Right lobe of liver (tissue), 6 donors: ENCODE results near the gene METTL6. TPM values are rescaled to one million over a fixed set of nuclear protein-coding genes. Genes with fewer than 3 reads are reported as not detected.
A peak's percentile ranks its signal among the peaks of the same experiment; 100 is the strongest.
"Not testable (repeated sequence)": the region's sequence is repeated elsewhere in the genome, so short reads cannot be mapped to it uniquely, and the experiment has no call there.

Experiments used
- ATAC-seq, 4 donors: fragments of 200-7000 bp; cut with Tn5 transposase; one replicate each; pipeline ENCODE4 v1.9.1; 2020; ENCODE audit warnings: mild to moderate bottlenecking in 4 of 4, moderate library complexity in 4 of 4
- DNase-seq, 3 donors: peaks; one replicate each; pipeline ENCODE4 v3.0.0-alpha.2; 2020
- H3K27ac ChIP-seq, 3 donors: fragments of 200-600 bp; one replicate each; pipeline ENCODE4 v1.8.0; 2022
- H3K27me3 ChIP-seq, 2 donors: fragments of 200-600 bp; one replicate each; pipeline ENCODE4 v1.8.0; 2022
- H3K36me3 ChIP-seq, 4 donors: fragments of 200-600 bp; sonication (generic) in 1 of 4; one replicate each; pipeline versions ENCODE4 v1.5.1 to v1.8.0; 2017 to 2022; ENCODE audit warnings: control low read depth in 1 of 4
- H3K4me1 ChIP-seq, 4 donors: fragments of 200-600 bp; sonication (generic) in 1 of 4; one replicate each; pipeline versions ENCODE4 v1.5.1 to v1.8.0; 2017 to 2022; ENCODE audit warnings: control low read depth in 1 of 4
- H3K4me3 ChIP-seq, 3 donors: fragments of 200-600 bp; one replicate each; pipeline ENCODE4 v1.8.0; 2022
- H3K9me3 ChIP-seq, 4 donors: fragments of 200-600 bp; sonication (generic) in 1 of 4; one replicate each; pipeline versions ENCODE4 v1.5.1 to v1.8.0; 2017 to 2022; ENCODE audit warnings: control low read depth in 1 of 4
- CTCF ChIP-seq, 4 donors: fragments of 200-600 bp in 3 of 4; fragments of 450-650 bp in 1 of 4; IDR thresholded peaks; one replicate each; pipeline versions ENCODE4 v1.5.1 to v1.8.0; 2016 to 2022; ENCODE audit warnings: antibody characterized with exemption in 4 of 4, mild to moderate bottlenecking in 2 of 4
- POLR2A ChIP-seq: fragments of 450-650 bp; IDR thresholded peaks from one replicate; pipeline ENCODE4 v1.6.1; 2017; ENCODE audit warnings: antibody characterized with exemption, mild to moderate bottlenecking
- WGBS: methylation state at CpG from one replicate; pipeline ENCODE4 v1.1.6; 2018; ENCODE audit warnings: low coverage, low lambda C conversion rate; ENCODE audit not compliant: insufficient coverage; ENCODE audit errors: missing lambda C conversion rate; 5-methylcytosine and 5-hydroxymethylcytosine counted together
- intact Hi-C, 2 donors: fragments of 100-400 bp; cut with DNase I; formaldehyde crosslinking; loops; one replicate each; pipeline versions ENCODE4 v1.11.2 to v1.14.1; 2022
- small RNA-seq, 2 experiments: library from RNA; depleted of rRNA; stranded (forward); fragments of <200 nt; gene quantifications; one replicate each; pipeline ENCODE3, GENCODE V24; 2016
- total RNA-seq, 6 experiments: library from RNA; depleted of rRNA in 2 of 6; stranded (reverse); fragments of >200 nt in 2 of 6; fragmentation: NEBNext Ultra II Directional in 3 of 6; extraction: Animal tissue kit (Norgen Biotek cat#: 25700) in 3 of 6; gene quantifications; one replicate each; pipeline versions ENCODE4 v1.1.0 to v1.2.4, GENCODE V29; 2016 to 2023
- donor health status: DM: no; HTN: yes; CAD: no.
- donor health status: DM: no; HTN: no; CAD: no.
- donor health status: DM: no; HTN: no; CAD: no.
- donor health status: DM: no; HTN: yes; CAD: no.
- donor health status: DM: no; HTN: yes; CAD: no.

METTL6 gene
- total RNA-seq, 6 experiments from 2014 or later, result 5.3 to 7.5 (median 6.2) TPM

GRCh38 chr3:15367059-15367458 is 60.3 kb downstream of the METTL6 start:
- no peak for TF ChIP-seq POLR2A
- no peak for TF ChIP-seq CTCF (IDR thresholded peaks at IDR 0.05)
- Histone ChIP-seq H3K4me3 (no peak overlapping the region), H3K9me3 (no peaks in the 10 kb centered on the region), H3K4me1 (peaks cover 0 to 10% (median 0%) of the 10 kb centered on the region in 4 donors), H3K27me3 (no peaks in the 10 kb centered on the region), H3K36me3 (no peaks in the 10 kb centered on the region), H3K27ac (no peak overlapping the region)
- ATAC-seq (no peak), DNase-seq (no peak)
- intact Hi-C loops, result no loop called here
- 55% methylated on average over 1 of the region's 1 CpG for WGBS

GRCh38 chr3:15364078-15364477 is 63.3 kb downstream of the METTL6 start:
- DNase-seq, result peak; percentile 59 to 83 (median 74)
- H3K27ac ChIP-seq, H3K4me1 ChIP-seq, H3K4me3 ChIP-seq, H3K36me3 ChIP-seq, intact Hi-C loops, H3K27me3 ChIP-seq, H3K9me3 ChIP-seq: not testable (repeated sequence)
- WGBS, result 18% methylated on average over 5 of the region's 6 CpGs
- peak in 2 of 4 donors; percentile 21 to 26 for ATAC-seq

DNA sequence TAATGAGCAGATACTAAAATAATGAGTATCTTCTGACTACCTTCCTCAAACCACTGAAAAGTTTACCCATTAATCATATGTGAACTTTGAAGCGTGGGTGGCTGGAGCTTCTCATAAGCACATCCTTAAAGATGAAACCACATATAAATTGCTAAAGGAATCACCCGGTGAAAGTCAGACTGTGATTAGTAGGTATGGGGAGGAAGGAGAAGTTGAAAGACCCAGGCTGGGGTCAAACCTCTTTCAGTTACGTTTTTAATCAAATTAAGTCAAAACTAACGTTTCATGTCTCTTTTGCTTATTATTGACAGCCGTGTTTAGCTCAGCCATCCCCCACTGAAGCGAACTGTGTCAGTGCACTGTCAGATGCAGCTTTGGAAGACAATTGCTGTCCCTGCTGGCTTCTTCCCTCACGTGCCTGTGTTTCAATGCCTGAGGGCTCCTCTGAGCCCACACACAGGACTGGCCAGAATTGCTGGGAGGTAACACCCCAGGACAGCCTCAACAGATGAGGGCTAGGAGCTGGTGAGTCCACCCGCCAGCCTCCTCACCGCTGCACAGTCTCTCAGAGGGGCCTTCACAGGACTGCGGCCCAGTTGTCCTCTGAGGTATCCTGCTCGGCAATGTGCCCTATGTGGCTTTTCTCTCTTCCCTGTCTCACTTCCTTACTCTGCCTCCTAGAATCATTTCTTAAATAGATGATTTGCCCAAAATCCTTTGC is 65.7 kb downstream of the METTL6 start:
- no peaks in the 10 kb centered on the region for H3K27me3 ChIP-seq
- TF ChIP-seq POLR2A (no peak), CTCF (IDR thresholded peaks at IDR 0.05) (no peak)
- no peaks in the 10 kb centered on the region for H3K36me3 ChIP-seq
- peaks cover 0 to 10% (median 0%) of the 10 kb centered on the region in 4 donors for H3K4me1 ChIP-seq
- no peak overlapping the region for H3K4me3 ChIP-seq
- no peak overlapping the region for H3K27ac ChIP-seq
- H3K9me3 ChIP-seq, result no peaks in the 10 kb centered on the region
- ATAC-seq (peak; percentile 38 to 52 (median 47)), DNase-seq (no peak)
- WGBS, result 60% methylated on average over 9 of the region's 11 CpGs
- intact Hi-C loops, result no loop called here

GRCh38 chr3:15360788-15361493 is 66.4 kb downstream of the METTL6 start:
- DNase-seq (no peak), ATAC-seq (peak in 1 of 4 donors; percentile 17)
- WGBS, result 33% methylated on average over 1 of the region's 1 CpG
- H3K36me3 ChIP-seq, result no peaks in the 10 kb centered on the region
- no peaks in the 10 kb centered on the region for H3K9me3 ChIP-seq
- intact Hi-C loops, result no loop called here
- no peak overlapping the region for H3K27ac ChIP-seq
- H3K27me3 ChIP-seq, result no peaks in the 10 kb centered on the region
- H3K4me1 ChIP-seq, result peaks cover 0 to 10% (median 0%) of the 10 kb centered on the region in 4 donors
- no peak overlapping the region for H3K4me3 ChIP-seq
- TF ChIP-seq POLR2A, result no peak
- TF ChIP-seq CTCF (IDR thresholded peaks at IDR 0.05), result no peak

Small RNA genes within 50 kb of the gene (small RNA-seq; reads per million reads assigned to genes)
- gene HMGN2P7, result 0 reads per million in 2 experiments
- gene RNU6-1024P, result 0 reads per million in 2 experiments

Other genes with a start within 250 kb of the METTL6 start
- gene CAPN7, start 221.3 kb downstream of the METTL6 start, total RNA-seq, result 10 to 100 TPM; 20.1 to 32.8 (median 23.1) TPM
- 10 to 100 TPM in 4 of 6 experiments, 1 to 10 TPM in 2; 8.9 to 19.2 (median 13.8) TPM for gene SH3BP5, start 95.0 kb downstream of the METTL6 start, total RNA-seq
- gene EAF1, start 54 bp upstream of the METTL6 start, total RNA-seq, result 10 to 100 TPM; 11.6 to 27.7 (median 17.1) TPM
- gene COLQ, start 94.2 kb upstream of the METTL6 start, total RNA-seq, result 1 to 10 TPM in 2 of 6 experiments, under 1 TPM in 4; 0.25 to 1.2 (median 0.83) TPM
- 10 to 100 TPM; 28.9 to 37.4 (median 32.9) TPM for gene HACL1, start 174.0 kb upstream of the METTL6 start, total RNA-seq
- gene BTD, start 174.2 kb upstream of the METTL6 start, total RNA-seq, result 10 to 100 TPM; 47.5 to 70.3 (median 54.5) TPM